GM12878 (cell line): ENCODE results near the gene LHX6. TPM values are rescaled to one million over a fixed set of nuclear protein-coding genes. Genes with fewer than 3 reads are reported as not detected.

Experiments used
- ATAC-seq: fragments of 200-7000 bp; cut with Tn5 transposase; 3 replicates; pipeline ENCODE4 v1.9.1; 2020; ENCODE audit warnings: mild to moderate bottlenecking, moderate library complexity
- BruUV-seq: library from RNA; stranded (reverse); fragments of 400-500 nt; replicated peaks from 2 replicates; lab custom pipeline; 2021; lab: Mats Ljungman, UMichigan
- CTCF ChIA-PET: fragments of 300-600 bp; sonication (Branson Sonifier 250); formaldehyde crosslinking; extraction: SDS; loops from one replicate; lab custom pipeline; 2021; ENCODE audit warnings: inconsistent platforms; lab: Yijun Ruan, JAX
- POLR2A ChIA-PET: fragments of 350-600 bp; formaldehyde crosslinking; extraction: SDS; loops from one replicate; lab custom pipeline; 2021; ENCODE audit warnings: inconsistent platforms; lab: Charles Lee
- RAD21 ChIA-PET: fragments of 300-600 bp; sonication (Branson Sonifier 250); formaldehyde crosslinking; loops from one replicate; lab custom pipeline; 2023; ENCODE audit warnings: antibody characterized with exemption; ENCODE audit not compliant: unreplicated experiment; lab: Charles Lee
- SMC1A ChIA-PET: fragments of 300-600 bp; sonication (Branson Sonifier 250); formaldehyde crosslinking; loops from one replicate; lab custom pipeline; 2023; ENCODE audit not compliant: unreplicated experiment, uncharacterized antibody; lab: Charles Lee
- DNase-seq: peaks from one replicate; pipeline ENCODE4 v3.0.0-alpha.2; 2011; ENCODE audit warnings: low read depth, low spot score
- FAIRE-seq: peaks from 3 replicates; lab custom pipeline; 2011; peaks lifted over from hg19 to GRCh38; lab: Jason Lieb, UNC
- H2AFZ ChIP-seq: 2 replicates; pipeline ENCODE4 v1.6.0; 2011; ENCODE audit warnings: low read depth, low read length, control low read depth; ENCODE audit not compliant: control insufficient read depth
- H3K27ac ChIP-seq: 2 replicates; pipeline ENCODE4 v1.5.1; 2011; ENCODE audit warnings: control low read depth; ENCODE audit not compliant: control insufficient read depth, insufficient read depth
- H3K27me3 ChIP-seq, 2 experiments: replicated peaks in 1 of 2; 2 replicates each; pipeline versions ENCODE4 v1.6.0 to v1.6.1; 2011; ENCODE audit warnings: low read length in 1 of 2; ENCODE audit not compliant: control insufficient read depth in 2 of 2, insufficient read depth in 2 of 2
- H3K36me3 ChIP-seq, 2 experiments: 2 replicates each; pipeline ENCODE4 v1.5.1; 2011; ENCODE audit warnings: low read length in 1 of 2; ENCODE audit not compliant: control insufficient read depth in 2 of 2, insufficient read depth in 2 of 2
- H3K4me1 ChIP-seq: 2 replicates; pipeline ENCODE4 v1.6.1; 2011; ENCODE audit warnings: mild to moderate bottlenecking, low read length, moderate library complexity, mixed read lengths; ENCODE audit not compliant: control insufficient read depth, insufficient read depth
- H3K4me2 ChIP-seq: 2 replicates; pipeline ENCODE4 v1.6.0; 2011; ENCODE audit warnings: control low read depth; ENCODE audit not compliant: control insufficient read depth, insufficient read depth
- H3K4me3 ChIP-seq: fragments of 200-600 bp; sonication (generic); 2 replicates; pipeline ENCODE4 v1.5.1; 2016
- H3K79me2 ChIP-seq: 2 replicates; pipeline ENCODE4 v1.6.0; 2011; ENCODE audit warnings: low read length; ENCODE audit not compliant: control insufficient read depth, insufficient read depth
- H3K9ac ChIP-seq: 2 replicates; pipeline ENCODE4 v1.8.0; 2011; ENCODE audit warnings: low read length, control low read depth, mixed read lengths; ENCODE audit not compliant: control insufficient read depth, insufficient read depth
- H3K9me3 ChIP-seq: replicated peaks from 3 replicates; pipeline ENCODE4 v1.5.1; 2011; ENCODE audit warnings: mild to moderate bottlenecking, low read length; ENCODE audit not compliant: control insufficient read depth, insufficient read depth
- H4K20me1 ChIP-seq: 2 replicates; pipeline ENCODE4 v1.6.0; 2011; ENCODE audit not compliant: control insufficient read depth, insufficient read depth
- BCLAF1 ChIP-seq: fragments of 450-650 bp; IDR thresholded peaks from 2 replicates; pipeline ENCODE4 v1.6.1; 2017; ENCODE audit warnings: antibody characterized with exemption, mild to moderate bottlenecking, moderate library complexity
- BRCA1 ChIP-seq: IDR thresholded peaks from 2 replicates; pipeline ENCODE4 v1.6.1; 2011; ENCODE audit warnings: low read depth, low read length, improper control_type of control experiment
- CREB1 ChIP-seq: IDR thresholded peaks from 2 replicates; pipeline ENCODE4 v1.6.1; 2012; ENCODE audit warnings: low read depth, mild to moderate bottlenecking, inconsistent platforms
- EGR1 ChIP-seq, 2 experiments: IDR thresholded peaks; 1 replicate in 1 of 2; 2 replicates in 1 of 2; pipeline ENCODE4 v1.6.1; 2011 to 2012; ENCODE audit warnings: low read depth in 2 of 2, low read length in 2 of 2, borderline replicate concordance in 1 of 2, mild to moderate bottlenecking in 1 of 2, moderate library complexity in 1 of 2
- HCFC1 ChIP-seq: fragments of 150-350 bp; IDR thresholded peaks from 2 replicates; pipeline ENCODE4 v1.6.1; 2014; ENCODE audit warnings: low read length
- IKZF2 ChIP-seq, 2 experiments: fragments of 450-650 bp; IDR thresholded peaks; 2 replicates each; pipeline ENCODE4 v1.6.1; 2017; ENCODE audit warnings: mild to moderate bottlenecking in 2 of 2, moderate library complexity in 2 of 2
- MAX ChIP-seq: IDR thresholded peaks from 2 replicates; pipeline ENCODE4 v1.6.1; 2012; ENCODE audit warnings: low read depth, low read length, improper control_type of control experiment
- MEF2B ChIP-seq: fragments of 450-650 bp; IDR thresholded peaks from 2 replicates; pipeline ENCODE4 v1.6.1; 2018; ENCODE audit warnings: mild to moderate bottlenecking, moderate library complexity; ENCODE audit not compliant: partially characterized antibody, poor library complexity, severe bottlenecking
- PML ChIP-seq: IDR thresholded peaks from 2 replicates; pipeline ENCODE4 v1.6.1; 2012; ENCODE audit warnings: low read length, inconsistent platforms
- RBBP5 ChIP-seq: fragments of 200-600 bp; sonication (generic); conservative IDR thresholded peaks from 2 replicates; pipeline ENCODE4 v1.6.1; 2016
- RFX5 ChIP-seq: IDR thresholded peaks from 2 replicates; pipeline ENCODE4 v1.6.1; 2011; ENCODE audit warnings: low read depth, low read length, improper control_type of control experiment
- SMARCA5 ChIP-seq: fragments of 450-650 bp; IDR thresholded peaks from 2 replicates; pipeline ENCODE4 v1.6.1; 2017; ENCODE audit warnings: mild to moderate bottlenecking
- ZNF207 ChIP-seq: fragments of 450-650 bp; IDR thresholded peaks from 2 replicates; pipeline ENCODE4 v1.6.1; 2014; ENCODE audit warnings: antibody characterized with exemption, mild to moderate bottlenecking, borderline replicate concordance
- ZNF274 ChIP-seq: IDR thresholded peaks from one replicate; pipeline ENCODE4 v1.8.0; 2011; ENCODE audit not compliant: insufficient read length, insufficient read depth
- ZNF687 ChIP-seq: fragments of 450-650 bp; IDR thresholded peaks from 2 replicates; pipeline ENCODE4 v1.6.1; 2017; ENCODE audit warnings: mild to moderate bottlenecking, moderate library complexity
- WGBS: methylation state at CpG from one replicate; pipeline ENCODE4 v1.1.6; 2016; ENCODE audit warnings: low lambda C conversion rate; ENCODE audit not compliant: insufficient replicate concordance, insufficient coverage; ENCODE audit errors: missing lambda C conversion rate; 5-methylcytosine and 5-hydroxymethylcytosine counted together
- in situ Hi-C: fragments of 300-500 bp; cut with MboI; formaldehyde crosslinking; loops from 9 replicates; pipeline ENCODE4 v1.14.3; 2018; ENCODE audit warnings: mixed read lengths
- intact Hi-C: fragments of 100-400 bp; cut with micrococcal nuclease; formaldehyde crosslinking; loops from one replicate; pipeline ENCODE4 v1.14.2; 2022; ENCODE audit not compliant: unreplicated experiment
- polyA plus RNA-seq, 11 experiments: library from polyadenylated mRNA; depleted of rRNA in 4 of 11; unstranded in 6 of 11; stranded (reverse) in 5 of 11; fragments of >200 nt; fragmentation: Nextera tagmentation in 4 of 11; fragmentation: Illumina TruSeq in 1 of 11; extraction: Ambion mirVana in 4 of 11; extraction: Trizol in 1 of 11; gene quantifications; 1 replicate in 1 of 11; 2 replicates in 10 of 11; pipeline versions ENCODE4 v1.2.1 to v1.2.3, GENCODE V29; 2011 to 2016; ENCODE audit warnings: inconsistent platforms in 2 of 11, missing spikeins in 2 of 11, low read depth in 1 of 11
- total RNA-seq, 4 experiments: library from RNA; depleted of rRNA in 3 of 4; stranded (reverse); fragments of >200 nt in 3 of 4; fragmentation: Illumina TruSeq in 1 of 4; extraction: Trizol in 1 of 4; gene quantifications; 2 replicates each; pipeline versions ENCODE4 v1.2.1 to v1.2.3, GENCODE V29; 2013 to 2021
- TF ChIP-seq, protein P1 (sequence below): fragments of 450-650 bp; formaldehyde crosslinking; IDR thresholded peaks from 2 replicates; pipeline ENCODE4 v1.4.0; 2022; ENCODE audit warnings: mild to moderate bottlenecking, moderate library complexity

LHX6 gene
- total and polyA plus RNA-seq, 10 of the 15 experiments (the other 5 are each of a cell fraction or from before 2014, with no cell fraction given), result not detected

DNA sequence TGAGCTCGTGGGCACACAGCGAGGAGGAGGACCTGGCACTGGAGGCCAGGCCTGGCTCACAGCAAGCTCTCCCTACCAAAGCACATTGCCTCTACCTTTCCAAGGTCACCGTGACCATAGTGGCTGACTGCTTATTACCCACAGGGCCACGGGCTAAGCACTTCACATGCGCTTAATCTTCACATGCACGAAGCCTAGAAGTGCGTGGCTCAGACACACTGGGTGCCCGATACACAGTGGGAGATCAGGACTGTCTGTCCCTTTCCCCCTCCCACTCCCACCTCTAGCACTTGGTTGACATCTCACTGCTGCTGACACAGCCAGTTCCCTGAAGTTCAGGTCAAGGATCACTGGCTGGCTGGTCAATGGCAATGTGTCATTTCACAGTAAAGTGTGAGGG is 23.6 kb downstream of the LHX6 start:
- H2AFZ ChIP-seq, result no peak overlapping the region
- CTCF ChIA-PET, result no interaction called here
- POLR2A ChIA-PET, result no interaction called here
- in situ Hi-C loops (no loop called here), intact Hi-C loops (no loop called here)
- no peaks in the 10 kb centered on the region for H4K20me1 ChIP-seq
- no peak overlapping the region for H3K9ac ChIP-seq
- H3K36me3 ChIP-seq, result no peaks in the 10 kb centered on the region
- no peaks in the 10 kb centered on the region for H3K9me3 ChIP-seq
- SMC1A ChIA-PET, result no interaction called here
- H3K4me2 ChIP-seq, result no peak overlapping the region
- WGBS, result 26% methylated on average over 8 of the region's 8 CpGs
- ATAC-seq (no peak), DNase-seq (no peak), FAIRE-seq (no peak)
- H3K27me3 ChIP-seq, result no peaks in the 10 kb centered on the region; a peak in 1 of 4 replicates
- H3K79me2 ChIP-seq, result no peaks in the 10 kb centered on the region
- RAD21 ChIA-PET, result no interaction called here
- no peak overlapping the region for H3K27ac ChIP-seq
- no peaks in the 10 kb centered on the region for H3K4me1 ChIP-seq
- no TSS peak for BruUV-seq
- H3K4me3 ChIP-seq, result no peak overlapping the region
- TF ChIP-seq EGR1 (IDR thresholded peaks at IDR 0.05; ENCODE audit: borderline replicate concordance in 1 of 2, low read depth in 2 of 2, low read length in 2 of 2) (no peak), RFX5 (no peak), CREB1 (no peak), SMARCA5 (no peak), RBBP5 (no peak), MAX (no peak), MEF2B (no peak), ZNF207 (no peak), BCLAF1 (no peak), BRCA1 (no peak), ZNF687 (no peak), IKZF2 (IDR thresholded peaks at IDR 0.05) (no peak), HCFC1 (no peak), ZNF274 (no peak), PML (no peak)
- TF ChIP-seq, protein P1, sequence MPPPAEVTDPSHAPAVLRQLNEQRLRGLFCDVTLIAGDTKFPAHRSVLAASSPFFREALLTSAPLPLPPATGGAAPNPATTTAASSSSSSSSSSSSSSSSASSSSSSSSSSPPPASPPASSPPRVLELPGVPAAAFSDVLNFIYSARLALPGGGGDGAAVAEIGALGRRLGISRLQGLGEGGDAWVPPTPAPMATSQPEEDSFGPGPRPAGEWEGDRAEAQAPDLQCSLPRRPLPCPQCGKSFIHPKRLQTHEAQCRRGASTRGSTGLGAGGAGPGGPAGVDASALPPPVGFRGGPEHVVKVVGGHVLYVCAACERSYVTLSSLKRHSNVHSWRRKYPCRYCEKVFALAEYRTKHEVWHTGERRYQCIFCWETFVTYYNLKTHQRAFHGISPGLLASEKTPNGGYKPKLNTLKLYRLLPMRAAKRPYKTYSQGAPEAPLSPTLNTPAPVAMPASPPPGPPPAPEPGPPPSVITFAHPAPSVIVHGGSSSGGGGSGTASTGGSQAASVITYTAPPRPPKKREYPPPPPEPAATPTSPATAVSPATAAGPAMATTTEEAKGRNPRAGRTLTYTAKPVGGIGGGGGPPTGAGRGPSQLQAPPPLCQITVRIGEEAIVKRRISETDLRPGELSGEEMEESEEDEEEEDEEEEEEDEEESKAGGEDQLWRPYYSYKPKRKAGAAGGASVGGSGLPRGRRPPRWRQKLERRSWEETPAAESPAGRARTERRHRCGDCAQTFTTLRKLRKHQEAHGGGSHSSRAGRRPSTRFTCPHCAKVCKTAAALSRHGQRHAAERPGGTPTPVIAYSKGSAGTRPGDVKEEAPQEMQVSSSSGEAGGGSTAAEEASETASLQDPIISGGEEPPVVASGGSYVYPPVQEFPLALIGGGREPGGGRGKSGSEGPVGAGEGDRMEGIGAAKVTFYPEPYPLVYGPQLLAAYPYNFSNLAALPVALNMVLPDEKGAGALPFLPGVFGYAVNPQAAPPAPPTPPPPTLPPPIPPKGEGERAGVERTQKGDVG (CRISPR knock-in tag), result no peak
